ENCODE results near the gene PPFIA2. TPM values are rescaled to one million over a fixed set of nuclear protein-coding genes. Genes with fewer than 3 reads are reported as not detected.

The PPFIA2 gene
- total RNA-seq, 6 experiments from 2014 or later, result not detected

GRCh38 chr12:81626406-81626805 is 132.7 kb downstream of the PPFIA2 start:
- no peaks in the 10 kb centered on the region for H3K36me3 Mint-ChIP-seq (ENCODE audit: low read depth)
- H3K27ac Mint-ChIP-seq, result no peak overlapping the region
- H3K9me3 Mint-ChIP-seq, result no peaks in the 10 kb centered on the region; the same call in 1 of the 2 replicates
- no peak overlapping the region for H3K4me3 Mint-ChIP-seq
- TF ChIP-seq, protein P1, sequence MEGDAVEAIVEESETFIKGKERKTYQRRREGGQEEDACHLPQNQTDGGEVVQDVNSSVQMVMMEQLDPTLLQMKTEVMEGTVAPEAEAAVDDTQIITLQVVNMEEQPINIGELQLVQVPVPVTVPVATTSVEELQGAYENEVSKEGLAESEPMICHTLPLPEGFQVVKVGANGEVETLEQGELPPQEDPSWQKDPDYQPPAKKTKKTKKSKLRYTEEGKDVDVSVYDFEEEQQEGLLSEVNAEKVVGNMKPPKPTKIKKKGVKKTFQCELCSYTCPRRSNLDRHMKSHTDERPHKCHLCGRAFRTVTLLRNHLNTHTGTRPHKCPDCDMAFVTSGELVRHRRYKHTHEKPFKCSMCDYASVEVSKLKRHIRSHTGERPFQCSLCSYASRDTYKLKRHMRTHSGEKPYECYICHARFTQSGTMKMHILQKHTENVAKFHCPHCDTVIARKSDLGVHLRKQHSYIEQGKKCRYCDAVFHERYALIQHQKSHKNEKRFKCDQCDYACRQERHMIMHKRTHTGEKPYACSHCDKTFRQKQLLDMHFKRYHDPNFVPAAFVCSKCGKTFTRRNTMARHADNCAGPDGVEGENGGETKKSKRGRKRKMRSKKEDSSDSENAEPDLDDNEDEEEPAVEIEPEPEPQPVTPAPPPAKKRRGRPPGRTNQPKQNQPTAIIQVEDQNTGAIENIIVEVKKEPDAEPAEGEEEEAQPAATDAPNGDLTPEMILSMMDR (IDR thresholded peaks at IDR 0.05), result no peak
- no peaks in the 10 kb centered on the region for H3K4me1 Mint-ChIP-seq (ENCODE audit: low read depth)
- no peak for DNase-seq
- H3K27me3 Mint-ChIP-seq (ENCODE audit: insufficient read depth), result no peaks in the 10 kb centered on the region

GRCh38 chr12:81617915-81618314 is 141.2 kb downstream of the PPFIA2 start:
- H3K27me3 Mint-ChIP-seq (ENCODE audit: insufficient read depth), result no peaks in the 10 kb centered on the region
- H3K9me3 Mint-ChIP-seq, result peaks cover 6% of the 10 kb centered on the region
- no peaks in the 10 kb centered on the region for H3K4me1 Mint-ChIP-seq (ENCODE audit: low read depth)
- no peaks in the 10 kb centered on the region for H3K36me3 Mint-ChIP-seq (ENCODE audit: low read depth)
- DNase-seq, result no peak
- TF ChIP-seq, protein P1 (IDR thresholded peaks at IDR 0.05), result no peak
- H3K27ac Mint-ChIP-seq, result no peak overlapping the region
- no peak overlapping the region for H3K4me3 Mint-ChIP-seq

DNA sequence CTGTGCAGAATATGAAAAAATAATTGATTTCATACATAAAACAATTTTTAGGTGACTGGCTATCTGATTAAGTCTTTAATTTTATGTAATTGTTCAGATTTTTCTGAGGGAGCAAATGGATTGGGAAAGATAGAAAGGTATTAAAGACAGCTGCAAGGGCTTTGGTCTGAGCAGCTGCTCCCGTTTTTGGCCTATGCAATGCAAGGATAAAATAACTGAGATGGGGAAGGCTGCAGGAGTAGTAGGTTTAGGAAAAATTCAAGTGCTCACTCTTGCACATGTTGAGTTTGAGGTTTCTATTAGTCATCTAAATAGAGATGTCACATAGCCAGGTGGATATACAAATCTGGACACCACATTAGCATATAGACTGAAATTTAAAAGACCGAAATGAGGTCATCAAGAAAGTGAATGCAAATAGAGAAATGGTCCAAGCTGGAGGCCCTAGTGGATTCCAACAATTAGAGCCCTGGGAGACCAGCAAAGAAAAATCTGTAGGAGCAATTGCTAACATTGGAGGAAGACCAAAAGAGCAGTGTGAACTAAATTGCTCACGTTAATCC is 144.0 kb downstream of the PPFIA2 start:
- TF ChIP-seq, protein P1 (IDR thresholded peaks at IDR 0.05), result no peak
- H3K27ac Mint-ChIP-seq, result no peak overlapping the region
- H3K27me3 Mint-ChIP-seq (ENCODE audit: insufficient read depth), result no peaks in the 10 kb centered on the region
- peaks cover 23% of the 10 kb centered on the region for H3K9me3 Mint-ChIP-seq
- H3K36me3 Mint-ChIP-seq (ENCODE audit: low read depth), result no peaks in the 10 kb centered on the region
- H3K4me1 Mint-ChIP-seq (ENCODE audit: low read depth), result no peaks in the 10 kb centered on the region
- H3K4me3 Mint-ChIP-seq, result no peak overlapping the region
- DNase-seq, result no peak

DNA sequence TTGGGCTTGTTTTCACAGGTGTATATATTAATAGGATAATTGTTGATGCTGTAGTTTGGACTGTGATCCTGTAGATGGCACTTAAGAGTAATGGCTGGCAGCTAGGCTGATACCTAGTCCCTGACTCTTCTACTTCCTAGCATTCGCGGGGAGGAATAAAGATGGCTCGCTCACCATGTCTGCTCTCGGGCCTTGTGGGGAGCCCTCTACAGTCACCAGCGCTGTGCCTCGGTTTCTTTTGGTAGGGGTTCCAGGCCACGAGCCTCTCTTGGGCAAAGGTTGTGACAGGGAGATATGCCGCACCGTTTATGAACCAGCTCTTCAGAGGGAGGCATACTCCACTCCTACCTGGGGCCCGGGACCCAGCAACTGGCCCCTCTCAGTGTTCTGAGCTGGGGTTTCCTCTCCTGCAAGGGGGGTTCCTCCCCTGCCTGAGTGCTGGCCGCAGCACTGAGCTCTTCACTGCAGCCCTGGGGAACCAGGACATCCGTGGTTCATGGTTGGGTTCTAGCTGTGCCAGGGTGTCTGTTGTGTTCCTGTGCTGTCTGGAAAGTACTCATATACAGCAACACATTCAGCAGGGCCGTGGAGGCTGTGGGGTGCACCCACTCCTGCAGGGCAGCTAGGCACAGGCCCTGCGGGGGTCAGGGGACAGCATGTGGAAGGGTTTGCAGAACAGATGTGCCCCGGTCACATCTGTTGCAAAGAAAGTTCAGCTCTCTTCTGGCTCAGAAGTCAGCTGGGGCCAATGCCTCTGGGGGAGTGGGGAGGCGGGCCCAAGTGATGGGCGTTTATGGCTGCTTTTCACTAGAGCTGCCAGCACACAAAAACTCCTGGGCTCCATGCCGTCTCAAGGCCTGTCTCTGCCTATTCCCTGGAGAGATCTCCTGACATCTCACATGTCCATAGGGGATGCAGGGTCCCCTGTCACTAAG is 147.9 kb downstream of the PPFIA2 start:
- no peaks in the 10 kb centered on the region for H3K27me3 Mint-ChIP-seq (ENCODE audit: insufficient read depth)
- no peak overlapping the region for H3K4me3 Mint-ChIP-seq
- no peak for DNase-seq
- no peaks in the 10 kb centered on the region for H3K4me1 Mint-ChIP-seq (ENCODE audit: low read depth)
- H3K9me3 Mint-ChIP-seq, result peaks cover 49% of the 10 kb centered on the region
- no peaks in the 10 kb centered on the region; the same call in 1 of the 2 replicates for H3K36me3 Mint-ChIP-seq (ENCODE audit: low read depth)
- no peak overlapping the region for H3K27ac Mint-ChIP-seq
- TF ChIP-seq, protein P1 (IDR thresholded peaks at IDR 0.05), result no peak

DNA sequence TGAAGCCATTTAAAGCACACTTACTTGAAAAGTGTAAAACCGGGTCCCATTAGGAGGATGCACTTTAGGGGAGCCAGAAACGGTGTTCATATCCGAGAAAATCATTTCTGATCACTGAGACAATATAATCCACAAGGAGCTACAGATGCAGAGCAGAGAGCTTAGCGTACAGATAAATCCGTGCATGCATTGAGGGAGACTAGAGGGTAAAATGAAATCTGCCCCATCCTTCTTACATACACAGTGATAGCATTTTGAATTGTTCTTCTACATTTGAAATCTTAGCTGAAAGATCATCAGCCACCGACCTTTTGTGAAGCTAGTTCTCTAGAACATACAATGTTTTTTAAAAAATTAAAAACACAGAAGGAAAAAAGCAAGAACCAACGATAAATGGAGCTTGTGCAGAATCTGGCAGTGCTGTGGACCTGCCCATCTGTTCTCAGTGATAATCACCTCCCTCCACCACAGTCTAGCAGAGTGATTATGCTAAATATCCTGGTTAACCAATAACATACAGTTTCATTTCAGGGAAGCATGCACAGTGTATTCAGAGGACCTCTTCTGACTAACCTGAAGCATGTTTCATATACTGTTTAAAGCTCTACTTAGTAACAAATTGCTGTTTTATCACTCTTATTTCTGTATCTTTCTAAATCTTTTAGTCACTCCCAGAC is 161.1 kb downstream of the PPFIA2 start:
- Mint-ChIP-seq H3K27ac (no peak overlapping the region), H3K36me3 (ENCODE audit: low read depth) (0 out of 2 replicates have a peak, but pooled peaks cover 3% of the 10 kb centered on the region), H3K4me3 (no peak overlapping the region), H3K27me3 (ENCODE audit: insufficient read depth) (no peaks in the 10 kb centered on the region), H3K4me1 (ENCODE audit: low read depth) (no peaks in the 10 kb centered on the region), H3K9me3 (peaks cover 16% of the 10 kb centered on the region)
- TF ChIP-seq, protein P1 (IDR thresholded peaks at IDR 0.05), result no peak
- no peak for DNase-seq
